Keratinocyte (primary cell): ENCODE data around the gene ERV3-1.
"Not testable (repeated sequence)": the region's sequence is repeated elsewhere in the genome, so short reads cannot be mapped to it uniquely, and the experiment has no call there.

Experiments used
- EZH2 ChIP-seq: IDR thresholded peaks from one replicate; pipeline ENCODE4 v1.6.1; 2012; ENCODE audit warnings: inconsistent platforms, mild to moderate bottlenecking, low read length, moderate library complexity
- TF ChIP-seq, protein P1 (sequence below), 3 experiments: IDR thresholded peaks in 1 of 3; conservative IDR thresholded peaks in 1 of 3; optimal IDR thresholded peaks in 1 of 3; 2 replicates in 2 of 3; 3 replicates in 1 of 3; pipeline versions ENCODE3 to v1.5.1; 2011; ENCODE audit warnings: low read length in 3 of 3, mild to moderate bottlenecking in 3 of 3, moderate library complexity in 2 of 3, control low read depth in 1 of 3, inconsistent platforms in 1 of 3; ENCODE audit not compliant: insufficient read depth in 2 of 3; ENCODE audit errors: extremely low read depth in 1 of 3

- TF ChIP-seq, protein P1, sequence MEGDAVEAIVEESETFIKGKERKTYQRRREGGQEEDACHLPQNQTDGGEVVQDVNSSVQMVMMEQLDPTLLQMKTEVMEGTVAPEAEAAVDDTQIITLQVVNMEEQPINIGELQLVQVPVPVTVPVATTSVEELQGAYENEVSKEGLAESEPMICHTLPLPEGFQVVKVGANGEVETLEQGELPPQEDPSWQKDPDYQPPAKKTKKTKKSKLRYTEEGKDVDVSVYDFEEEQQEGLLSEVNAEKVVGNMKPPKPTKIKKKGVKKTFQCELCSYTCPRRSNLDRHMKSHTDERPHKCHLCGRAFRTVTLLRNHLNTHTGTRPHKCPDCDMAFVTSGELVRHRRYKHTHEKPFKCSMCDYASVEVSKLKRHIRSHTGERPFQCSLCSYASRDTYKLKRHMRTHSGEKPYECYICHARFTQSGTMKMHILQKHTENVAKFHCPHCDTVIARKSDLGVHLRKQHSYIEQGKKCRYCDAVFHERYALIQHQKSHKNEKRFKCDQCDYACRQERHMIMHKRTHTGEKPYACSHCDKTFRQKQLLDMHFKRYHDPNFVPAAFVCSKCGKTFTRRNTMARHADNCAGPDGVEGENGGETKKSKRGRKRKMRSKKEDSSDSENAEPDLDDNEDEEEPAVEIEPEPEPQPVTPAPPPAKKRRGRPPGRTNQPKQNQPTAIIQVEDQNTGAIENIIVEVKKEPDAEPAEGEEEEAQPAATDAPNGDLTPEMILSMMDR (optimal IDR thresholded peaks at IDR 0.05 in 1 of 3, IDR thresholded peaks at IDR 0.05 in 1 of 3, conservative IDR thresholded peaks at IDR 0.05 in 1 of 3; ENCODE audit: extremely low read depth in 1 of 3, insufficient read depth in 2 of 3, low read length in 3 of 3) = not testable (repeated sequence)
- not testable (repeated sequence) for TF ChIP-seq EZH2
Observed at GRCh38 chr7:65055786-65056185, 49.3 kb upstream of the ERV3-1 start.
